K562 (cell line): ENCODE results near the gene VWC2L. TPM values are rescaled to one million over a fixed set of nuclear protein-coding genes. Genes with fewer than 3 reads are reported as not detected.

ENCODE experiments used
- ATAC-seq: fragments of 200-7000 bp; cut with Tn5 transposase; 3 replicates; pipeline ENCODE4 v1.9.1; 2020; ENCODE audit warnings: moderate library complexity
- BruUV-seq: library from RNA; stranded (reverse); fragments of 400-500 nt; replicated peaks from 2 replicates; lab custom pipeline; 2021; lab: Mats Ljungman, UMichigan
- CTCF ChIA-PET: fragments of 300-600 bp; formaldehyde crosslinking; extraction: SDS; loops from one replicate; lab custom pipeline; 2021; ENCODE audit warnings: low intra/inter-chr PET ratio; lab: Yijun Ruan, JAX
- POLR2A ChIA-PET: fragments of 300-600, 350-650 bp; sonication (Branson Sonifier 250); formaldehyde crosslinking; extraction: SDS; loops from one replicate; lab custom pipeline; 2021; ENCODE audit warnings: antibody characterized with exemption, inconsistent platforms; lab: Yijun Ruan, JAX
- DNase-seq, 4 experiments: peaks; one replicate each; pipeline versions ENCODE4 v3.0.0 to v3.0.0-alpha.2; 2011 to 2018; ENCODE audit warnings: low spot score in 3 of 4, mixed read lengths in 3 of 4; ENCODE audit errors: extremely low read depth in 1 of 4
- FAIRE-seq: peaks from 2 replicates; lab custom pipeline; 2011; peaks lifted over from hg19 to GRCh38; lab: Jason Lieb, UNC
- H2AFZ ChIP-seq: 2 replicates; pipeline ENCODE4 v1.6.0; 2011; ENCODE audit warnings: low read depth, low read length, control low read depth, inconsistent platforms
- H3K27ac ChIP-seq: fragments of 200-600 bp; 3 replicates; pipeline ENCODE4 v1.8.0; 2011; ENCODE audit warnings: low read depth, mild to moderate bottlenecking, control low read depth, inconsistent platforms, low read length, moderate library complexity, mixed read lengths; ENCODE audit errors: extremely low read depth
- H3K27me3 ChIP-seq, 2 experiments: fragments of 300-600 bp in 1 of 2; 2 replicates in 1 of 2; 3 replicates in 1 of 2; pipeline versions ENCODE4 v1.6.0 to v1.8.0; 2011; ENCODE audit warnings: inconsistent platforms in 2 of 2, low read length in 2 of 2, mild to moderate bottlenecking in 1 of 2, mixed read lengths in 1 of 2, moderate library complexity in 1 of 2; ENCODE audit not compliant: control insufficient read depth in 2 of 2, insufficient read depth in 2 of 2
- H3K36me3 ChIP-seq: fragments of 300-600 bp; 3 replicates; pipeline ENCODE4 v1.8.0; 2011; ENCODE audit warnings: mild to moderate bottlenecking, low read length, inconsistent platforms; ENCODE audit not compliant: control insufficient read depth, insufficient read depth
- H3K4me1 ChIP-seq, 2 experiments: fragments of 200-600 bp in 1 of 2; replicated peaks in 1 of 2; 2 replicates in 1 of 2; 3 replicates in 1 of 2; pipeline versions ENCODE4 v1.5.1 to v1.8.0; 2011; ENCODE audit warnings: inconsistent platforms in 2 of 2, low read length in 2 of 2, mild to moderate bottlenecking in 1 of 2, mixed read lengths in 1 of 2, moderate library complexity in 1 of 2; ENCODE audit not compliant: control insufficient read depth in 2 of 2, insufficient read depth in 2 of 2
- H3K4me2 ChIP-seq: 2 replicates; pipeline ENCODE4 v1.6.1; 2011; ENCODE audit warnings: low read length, control low read depth, inconsistent platforms, mixed read lengths; ENCODE audit not compliant: insufficient read depth
- H3K4me3 ChIP-seq: fragments of 200-600 bp; sonication (generic), shearing (Covaris generic); 2 replicates; pipeline ENCODE4 v1.5.1; 2016; ENCODE audit warnings: control low read depth, inconsistent platforms
- H3K79me2 ChIP-seq: fragments of 200-600 bp; 3 replicates; pipeline ENCODE4 v1.8.0; 2011; ENCODE audit warnings: low read length, inconsistent platforms; ENCODE audit not compliant: control insufficient read depth, insufficient read depth
- H3K9ac ChIP-seq, 2 experiments: 2 replicates each; pipeline versions ENCODE4 v1.6.0 to v1.6.1; 2011; ENCODE audit warnings: low read depth in 2 of 2, low read length in 2 of 2, control low read depth in 1 of 2, inconsistent platforms in 1 of 2, mild to moderate bottlenecking in 1 of 2, mixed read lengths in 1 of 2; ENCODE audit not compliant: insufficient read depth in 1 of 2
- H3K9me1 ChIP-seq: one replicate; pipeline ENCODE4 v1.6.0; 2011; ENCODE audit warnings: inconsistent platforms, mild to moderate bottlenecking, low read length, moderate library complexity; ENCODE audit not compliant: control insufficient read depth, insufficient read depth
- H3K9me3 ChIP-seq: replicated peaks from 2 replicates; pipeline ENCODE4 v1.5.1; 2011; ENCODE audit warnings: low read depth, low read length, inconsistent platforms; ENCODE audit not compliant: control insufficient read depth, insufficient read depth
- H4K20me1 ChIP-seq: replicated peaks from 2 replicates; pipeline ENCODE4 v1.6.1; 2011; ENCODE audit warnings: low read length, inconsistent platforms, mixed read lengths; ENCODE audit not compliant: control insufficient read depth, insufficient read depth
- BRD9 ChIP-seq: fragments of 450-650 bp; IDR thresholded peaks from 2 replicates; pipeline ENCODE4 v1.6.1; 2018; ENCODE audit warnings: low read depth; ENCODE audit not compliant: partially characterized antibody
- CBFA2T3 ChIP-seq: fragments of 450-650 bp; IDR thresholded peaks from 2 replicates; pipeline ENCODE4 v1.6.1; 2017
- CUX1 ChIP-seq: fragments of 200-800 bp; sonication (Bioruptor generic); IDR thresholded peaks from 2 replicates; pipeline ENCODE4 v1.6.1; 2016; ENCODE audit warnings: missing genetic modification characterization, missing compliant biosample characterization
- L3MBTL2 ChIP-seq: fragments of 450-650 bp; IDR thresholded peaks from 2 replicates; pipeline ENCODE4 v1.6.1; 2016; ENCODE audit warnings: mild to moderate bottlenecking, moderate library complexity
- PML ChIP-seq: IDR thresholded peaks from 2 replicates; pipeline ENCODE4 v1.6.1; 2012; ENCODE audit warnings: low read length, inconsistent platforms
- POLR3A ChIP-seq: IDR thresholded peaks from 2 replicates; pipeline ENCODE4 v1.6.1; 2011; ENCODE audit warnings: borderline replicate concordance, mild to moderate bottlenecking, moderate library complexity; ENCODE audit not compliant: insufficient read length, insufficient read depth; ENCODE audit errors: extremely low read depth
- TCF7 ChIP-seq: sonication (generic); IDR thresholded peaks from 2 replicates; pipeline ENCODE4 v1.6.1; 2016; ENCODE audit warnings: antibody characterized with exemption, borderline replicate concordance
- ZBTB7A ChIP-seq: IDR thresholded peaks from 2 replicates; pipeline ENCODE4 v1.6.1; 2011; ENCODE audit warnings: low read depth, mild to moderate bottlenecking, low read length, moderate library complexity, borderline replicate concordance; ENCODE audit not compliant: control insufficient read depth
- ZFPM2 ChIP-seq: fragments of 250-450 bp; sonication (Bioruptor Pico); IDR thresholded peaks from 2 replicates; pipeline ENCODE4 v1.5.1; 2022; ENCODE audit warnings: mild to moderate bottlenecking
- ZNF316 ChIP-seq: fragments of 450-650 bp; IDR thresholded peaks from 2 replicates; pipeline ENCODE4 v1.6.1; 2016
- ZNF551 ChIP-seq: fragments of 250-450 bp; sonication (Bioruptor Pico); IDR thresholded peaks from 2 replicates; pipeline ENCODE4 v1.5.0; 2021; ENCODE audit warnings: mild to moderate bottlenecking, moderate library complexity
- ZNF717 ChIP-seq: fragments of 250-450 bp; sonication (Bioruptor Pico); IDR thresholded peaks from 2 replicates; pipeline ENCODE4 v1.5.0; 2021
- WGBS: fragments of 100-300 bp; shearing (Covaris generic); methylation state at CpG from one replicate; pipeline ENCODE4 v1.1.6; 2016; ENCODE audit warnings: low coverage, mixed read lengths; ENCODE audit not compliant: insufficient coverage; ENCODE audit errors: missing lambda C conversion rate; 5-methylcytosine and 5-hydroxymethylcytosine counted together
- in situ Hi-C: fragments of 300-500 bp; cut with MboI; formaldehyde crosslinking; loops from 4 replicates; pipeline ENCODE4 v1.15.0; 2018; ENCODE audit warnings: inconsistent platforms, mixed read lengths
- intact Hi-C: fragments of 100-400 bp; cut with micrococcal nuclease; formaldehyde crosslinking; loops from 2 replicates; pipeline ENCODE4 v1.14.2; 2022
- polyA plus RNA-seq, 8 experiments: library from polyadenylated mRNA; depleted of rRNA in 4 of 8; stranded (reverse) in 5 of 8; unstranded in 3 of 8; fragments of >200 nt; fragmentation: Nextera tagmentation in 2 of 8; fragmentation: Illumina TruSeq in 1 of 8; extraction: Ambion mirVana in 2 of 8; extraction: Trizol in 1 of 8; gene quantifications; 2 replicates each; pipeline versions ENCODE4 v1.2.1 to v1.2.3, GENCODE V29; 2011 to 2014; ENCODE audit warnings: inconsistent platforms in 1 of 8, missing spikeins in 1 of 8
- total RNA-seq, 7 experiments: library from RNA; depleted of rRNA in 6 of 7; stranded (reverse); fragments of >200 nt in 6 of 7; fragmentation: Illumina TruSeq in 2 of 7; extraction: Trizol in 2 of 7; gene quantifications; 2 replicates each; pipeline versions ENCODE4 v1.2.1 to v1.2.3, GENCODE V29; 2011 to 2021; ENCODE audit warnings: low replicate concordance in 1 of 7

Gene VWC2L
- total and polyA plus RNA-seq, 9 of the 15 experiments (the other 6 are each of a cell fraction or from before 2014, with no cell fraction given), result not detected

GRCh38 chr2:214560618-214561190, 149.8 kb downstream of the VWC2L start:
- no peak for ATAC-seq
- no peaks in the 10 kb centered on the region for H3K4me1 ChIP-seq
- no peaks in the 10 kb centered on the region for H4K20me1 ChIP-seq
- no peak overlapping the region for H3K4me2 ChIP-seq
- no peaks in the 10 kb centered on the region for H3K79me2 ChIP-seq
- no peak for FAIRE-seq
- H3K9ac ChIP-seq, result no peak overlapping the region
- no peaks in the 10 kb centered on the region for H3K9me1 ChIP-seq
- WGBS, result 0% methylated on average over 1 of the region's 1 CpG
- no peak for DNase-seq
- intact Hi-C loops, result no loop called here
- H3K27ac ChIP-seq, result no peak overlapping the region
- H3K36me3 ChIP-seq, result no peaks in the 10 kb centered on the region
- BruUV-seq, result no TSS peak
- H3K9me3 ChIP-seq, result no peaks in the 10 kb centered on the region
- H3K4me3 ChIP-seq, result no peak overlapping the region
- H3K27me3 ChIP-seq, result no peaks in the 10 kb centered on the region
- TF ChIP-seq ZFPM2 (CRISPR knock-in tag) (no peak), PML (no peak), ZNF551 (CRISPR knock-in tag) (no peak), L3MBTL2 (no peak), ZNF717 (CRISPR knock-in tag) (no peak), POLR3A (no peak), BRD9 (no peak), ZNF316 (no peak), CBFA2T3 (no peak), CUX1 (CRISPR knock-in tag) (no peak), TCF7 (no peak), ZBTB7A (no peak)
- TF ChIP-seq, all 486 proteins: peak for 0
- POLR2A ChIA-PET, result no interaction called here
- CTCF ChIA-PET, result no interaction called here
- in situ Hi-C loops, result no loop called here
- no peak overlapping the region for H2AFZ ChIP-seq
